Measurements from ENCODE around the gene GGT1.
"Not testable (repeated sequence)": the region's sequence is repeated elsewhere in the genome, so short reads cannot be mapped to it uniquely, and the experiment has no call there.

GGT1 gene

DNA sequence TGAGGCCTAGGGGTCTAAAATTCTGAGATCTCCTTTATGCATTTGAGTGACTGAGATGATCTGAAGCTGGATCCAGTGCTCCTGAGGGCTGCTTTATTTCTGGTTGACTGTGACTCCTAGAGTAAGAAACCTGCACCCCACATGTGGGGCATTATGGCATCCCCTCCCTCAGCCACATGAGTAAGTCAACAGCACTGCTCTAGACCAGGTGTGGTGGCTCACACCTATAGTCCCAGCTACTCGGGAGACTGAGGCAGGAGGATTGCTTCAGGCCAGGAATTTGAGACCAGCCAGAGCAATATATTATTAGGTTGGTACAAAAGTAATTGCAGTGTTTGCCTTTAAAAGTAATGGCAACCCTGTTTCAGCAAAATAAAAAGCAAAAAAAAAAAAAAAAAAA, 39.3 kb downstream of the GGT1 start:
- not testable (repeated sequence) for DNase-seq

DNA sequence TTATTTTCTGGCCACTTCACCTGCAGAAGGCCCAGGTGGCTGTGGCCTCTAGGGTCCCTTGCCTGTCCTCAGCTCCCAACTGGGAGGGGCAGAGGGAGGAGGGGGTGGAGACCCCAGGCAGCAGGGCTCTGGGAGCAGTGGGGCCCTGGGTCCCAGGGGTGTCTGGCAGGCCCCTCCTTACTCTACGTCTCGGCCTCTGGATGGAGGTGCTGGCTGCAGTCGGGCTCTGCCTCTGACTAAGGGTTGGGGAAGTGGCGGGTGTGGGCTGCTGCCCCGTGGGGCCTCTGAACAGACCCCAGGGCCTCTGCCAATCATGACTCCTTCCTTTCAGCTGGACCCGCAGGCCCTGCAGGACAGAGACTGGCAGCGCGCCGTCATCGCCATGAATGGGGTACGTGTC, 41.4 kb downstream of the GGT1 start:
- DNase-seq: not testable (repeated sequence)

DNA sequence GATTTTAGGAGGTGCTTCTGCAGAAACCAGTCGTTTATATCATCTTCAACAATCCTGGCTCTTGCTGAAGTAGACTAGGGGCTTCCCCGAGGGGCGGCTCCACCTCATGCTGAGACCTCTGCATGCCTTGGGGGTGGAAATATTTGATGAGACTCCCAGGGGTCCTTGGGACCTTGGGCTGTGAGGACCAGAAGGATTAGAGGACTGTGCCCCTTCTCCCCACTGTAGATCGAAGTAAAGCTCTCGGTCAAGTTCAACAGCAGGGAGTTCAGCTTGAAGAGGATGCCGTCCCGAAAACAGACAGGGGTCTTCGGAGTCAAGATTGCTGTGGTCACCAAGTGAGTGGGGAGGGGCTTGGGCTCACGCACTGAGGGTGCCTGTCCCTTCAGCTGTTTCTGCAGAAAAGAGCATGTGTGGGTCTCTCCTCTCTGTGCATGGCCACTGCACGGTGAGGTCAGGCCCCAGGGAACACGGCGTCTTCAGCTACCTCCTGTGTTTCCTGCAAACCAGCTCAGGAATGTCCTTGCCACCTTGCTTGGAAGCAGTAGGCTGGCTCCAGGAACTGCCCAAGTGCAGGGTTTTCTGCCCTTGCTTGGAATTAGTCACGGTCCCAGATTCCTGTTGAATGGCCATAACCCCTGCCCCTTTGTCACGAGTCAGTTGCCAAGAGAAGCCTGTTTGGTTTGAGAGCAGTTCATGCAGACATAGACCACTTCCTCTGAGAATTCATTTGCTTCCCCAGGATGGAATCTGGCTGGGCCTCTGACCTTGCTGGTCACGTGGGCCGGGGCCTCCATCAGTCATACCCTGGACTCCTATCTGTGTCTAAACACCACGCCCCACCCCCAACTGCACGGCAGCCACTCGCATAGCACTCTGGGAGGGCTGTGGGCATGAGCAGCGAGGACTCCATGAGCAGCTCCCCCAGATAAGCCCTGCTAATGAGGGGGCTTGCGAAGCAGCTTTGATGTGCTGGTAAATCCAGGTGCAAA, 42.7 kb downstream of the GGT1 start:
- not testable (repeated sequence) for DNase-seq

DNA sequence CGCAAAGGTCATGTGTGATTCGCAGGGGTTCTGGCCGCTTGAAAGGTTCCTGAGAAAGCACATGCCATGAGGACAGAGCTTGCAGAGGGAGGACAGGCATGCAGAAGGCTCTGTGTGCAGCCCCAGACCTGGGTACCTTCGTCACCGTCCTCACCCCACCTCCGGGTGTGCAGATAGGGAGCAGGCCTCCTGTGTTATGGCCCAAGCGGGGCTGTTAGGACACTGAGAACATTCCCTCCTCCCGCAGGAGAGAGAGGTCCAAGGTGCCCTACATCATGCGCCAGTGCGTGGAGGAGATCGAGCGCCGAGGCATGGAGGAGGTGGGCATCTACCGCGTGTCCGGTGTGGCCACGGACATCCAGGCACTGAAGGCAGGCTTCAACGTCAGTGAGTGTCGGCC, 43.8 kb downstream of the GGT1 start:
- DNase-seq: not testable (repeated sequence)

DNA sequence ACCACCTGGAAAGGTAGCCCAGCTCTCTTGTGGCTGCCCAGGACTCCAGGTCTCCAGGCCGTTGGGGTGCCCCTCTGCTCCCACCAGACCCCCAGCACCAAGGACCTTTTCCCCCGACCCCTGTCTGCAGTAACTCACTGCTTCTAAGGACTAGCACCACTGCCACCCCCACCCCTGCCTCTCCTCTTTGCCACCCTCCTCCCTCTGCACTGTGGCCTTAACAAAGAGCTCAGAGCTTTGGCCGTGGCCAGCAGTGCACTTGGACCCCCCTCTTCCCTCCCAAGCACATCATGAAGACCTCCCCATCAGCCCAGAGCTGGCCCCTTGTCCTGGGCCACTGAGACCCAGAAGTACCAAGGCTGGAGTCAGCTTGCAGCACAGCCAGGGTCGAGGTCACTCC, 46.4 kb downstream of the GGT1 start:
- not testable (repeated sequence) for DNase-seq

DNA sequence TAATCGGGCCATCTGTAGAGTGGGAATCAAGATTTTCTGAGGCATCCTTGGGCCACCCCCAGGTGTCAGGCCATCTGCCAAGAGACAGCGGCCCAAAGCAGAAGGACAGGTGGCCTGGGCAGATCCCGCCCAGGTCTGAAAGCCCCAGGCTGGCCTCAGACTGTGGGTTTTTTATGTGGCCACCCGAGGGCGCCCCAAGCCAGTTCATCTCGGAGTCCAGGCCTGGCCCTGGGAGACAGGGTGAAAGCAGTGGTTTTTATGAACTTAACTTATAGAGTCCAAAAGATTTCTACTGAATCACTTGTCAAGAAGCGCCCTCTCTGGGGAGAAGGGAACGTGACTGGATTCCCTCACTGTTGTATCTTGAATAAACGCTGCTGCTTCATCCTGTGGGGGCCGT, 47.9 kb downstream of the GGT1 start:
- DNase-seq: not testable (repeated sequence)

DNA sequence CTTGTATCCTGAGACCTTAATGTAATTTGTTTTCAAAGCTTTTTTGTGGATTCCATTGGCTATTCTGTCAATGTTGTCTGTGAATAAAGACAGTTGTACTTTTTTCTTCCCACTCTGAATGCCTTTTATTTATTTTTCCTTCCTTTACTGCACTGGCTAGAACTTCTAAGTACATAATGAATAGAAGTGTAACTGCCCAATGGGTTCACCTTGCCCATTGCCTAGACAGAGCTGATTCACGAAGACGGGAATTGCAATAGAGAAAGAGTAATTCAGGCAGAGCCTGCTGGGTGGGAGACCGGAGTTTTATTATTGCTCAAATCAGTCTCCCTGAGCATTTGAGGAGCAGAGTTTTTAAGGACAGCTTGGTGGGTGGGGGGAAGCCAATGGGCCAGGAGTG, 62.4 kb downstream of the GGT1 start:
- not testable (repeated sequence) for DNase-seq

DNA sequence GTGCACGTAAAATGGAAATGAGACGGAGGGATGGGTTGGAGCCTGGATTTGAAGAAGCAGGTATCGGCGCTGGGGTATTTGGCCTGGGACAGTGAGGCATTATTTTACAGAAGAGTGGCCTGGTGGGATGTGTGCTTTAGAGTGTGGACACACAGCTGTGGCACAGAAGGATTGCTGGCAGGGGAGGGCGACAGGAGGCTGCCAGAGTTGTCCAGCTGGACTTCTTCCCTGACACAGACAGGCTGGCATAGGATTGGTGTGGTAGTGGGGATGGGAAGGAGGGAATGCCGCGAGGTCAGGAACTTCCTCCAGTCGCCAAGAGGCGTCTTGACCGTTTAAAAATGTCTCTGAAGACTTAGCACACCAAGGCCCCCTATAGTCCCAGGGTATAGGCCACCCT, 64.9 kb downstream of the GGT1 start:
- DNase-seq: not testable (repeated sequence)

DNA sequence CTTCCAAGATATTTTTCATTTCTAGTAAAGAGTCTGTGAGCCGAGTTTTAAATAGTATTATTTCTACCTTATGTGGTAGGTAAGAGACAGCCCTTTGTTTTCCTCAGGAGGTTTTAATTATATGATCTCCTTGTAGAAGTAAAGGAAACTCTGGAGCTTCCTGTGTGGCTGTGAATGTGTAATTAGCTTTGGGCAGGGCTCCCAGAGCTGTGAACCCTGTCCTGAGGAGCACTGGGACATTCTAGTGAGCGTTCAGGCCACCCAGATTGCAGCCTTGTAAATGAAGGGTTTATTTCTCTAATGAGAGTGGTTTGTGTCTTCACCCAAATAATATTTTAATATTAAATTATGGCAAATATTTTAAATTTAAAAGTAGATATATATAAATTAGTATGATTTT, 69.5 kb downstream of the GGT1 start:
- not testable (repeated sequence) for DNase-seq
